NB4 (cell line): ENCODE data around the gene FAM200A.

Experiments
- POLR2A ChIP-seq: IDR thresholded peaks from 2 replicates; pipeline ENCODE4 v1.6.1; 2011; ENCODE audit warnings: mild to moderate bottlenecking; ENCODE audit not compliant: insufficient read length; ENCODE audit errors: extremely low read depth
- TF ChIP-seq, protein P1 (sequence below): IDR thresholded peaks from one replicate; pipeline ENCODE4 v1.5.1; 2012; ENCODE audit warnings: low read depth, low read length

DNA sequence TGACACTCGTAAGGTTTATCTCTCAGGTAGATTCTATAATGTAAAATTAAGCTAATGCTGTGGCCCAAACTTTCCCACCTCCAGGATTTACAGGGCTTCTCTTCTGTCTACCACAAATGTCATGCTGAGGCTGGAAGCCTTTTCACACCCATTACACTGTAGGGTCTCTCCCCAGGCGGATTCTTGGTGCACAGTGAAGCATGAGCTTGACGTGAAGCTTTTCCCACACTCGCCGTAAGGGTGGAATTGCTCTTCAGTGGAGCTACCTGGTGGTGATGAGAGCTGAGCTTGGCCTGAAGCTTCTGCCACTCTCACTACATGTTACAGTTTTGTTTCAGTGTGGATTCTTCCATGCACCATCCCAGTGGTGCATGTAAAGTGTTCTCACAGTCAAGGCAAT is 11.4 kb downstream of the FAM200A start:
- TF ChIP-seq, protein P1, sequence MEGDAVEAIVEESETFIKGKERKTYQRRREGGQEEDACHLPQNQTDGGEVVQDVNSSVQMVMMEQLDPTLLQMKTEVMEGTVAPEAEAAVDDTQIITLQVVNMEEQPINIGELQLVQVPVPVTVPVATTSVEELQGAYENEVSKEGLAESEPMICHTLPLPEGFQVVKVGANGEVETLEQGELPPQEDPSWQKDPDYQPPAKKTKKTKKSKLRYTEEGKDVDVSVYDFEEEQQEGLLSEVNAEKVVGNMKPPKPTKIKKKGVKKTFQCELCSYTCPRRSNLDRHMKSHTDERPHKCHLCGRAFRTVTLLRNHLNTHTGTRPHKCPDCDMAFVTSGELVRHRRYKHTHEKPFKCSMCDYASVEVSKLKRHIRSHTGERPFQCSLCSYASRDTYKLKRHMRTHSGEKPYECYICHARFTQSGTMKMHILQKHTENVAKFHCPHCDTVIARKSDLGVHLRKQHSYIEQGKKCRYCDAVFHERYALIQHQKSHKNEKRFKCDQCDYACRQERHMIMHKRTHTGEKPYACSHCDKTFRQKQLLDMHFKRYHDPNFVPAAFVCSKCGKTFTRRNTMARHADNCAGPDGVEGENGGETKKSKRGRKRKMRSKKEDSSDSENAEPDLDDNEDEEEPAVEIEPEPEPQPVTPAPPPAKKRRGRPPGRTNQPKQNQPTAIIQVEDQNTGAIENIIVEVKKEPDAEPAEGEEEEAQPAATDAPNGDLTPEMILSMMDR: no peak
- no peak for TF ChIP-seq POLR2A
